ENCODE data around the gene SMG6. TPM values are rescaled to one million over a fixed set of nuclear protein-coding genes. Genes with fewer than 3 reads are reported as not detected.
"Not testable (repeated sequence)": the region's sequence is repeated elsewhere in the genome, so short reads cannot be mapped to it uniquely, and the experiment has no call there.

SMG6 gene
- total RNA-seq, 2 experiments from 2014 or later: 39.3 to 39.7 TPM

GRCh38 chr17:2259769-2260536, 43.6 kb downstream of the SMG6 start:
- ChIA-PET POLR2A (interaction anchor here (0.9 to 2.3 kb wide), 14 partner anchors 8 to 206 kb away, joined by 3 to 16 read pairs (median 5); partner anchors contain the start of genes HIC1, SMG6 and SRR), CTCF (interaction anchor here (1.3 to 3.7 kb wide), 4 partner anchors 15 to 205 kb away, joined by 4 to 24 read pairs (median 4); partner anchors contain the start of gene HIC1)
- Histone ChIP-seq H3K4me1 (ENCODE audit: insufficient read depth, low read length) (peaks cover 68% of the 10 kb centered on the region), H3K27ac (ENCODE audit: low read depth in 1 of 2, low read length in 2 of 2) (peak overlapping the region; percentile 63 to 76), H3K4me3 (ENCODE audit: low read length) (peak overlapping the region; percentile 12), H3K36me3 (ENCODE audit: insufficient read depth, low read length) (no peaks in the 10 kb centered on the region), H3K9me3 (ENCODE audit: control insufficient read depth in 1 of 2, insufficient read depth in 1 of 2, low read length in 2 of 2) (no peaks in the 10 kb centered on the region), H3K27me3 (ENCODE audit: control insufficient read depth in 1 of 2, insufficient read depth in 2 of 2, low read length in 2 of 2) (no peaks in the 10 kb centered on the region)
- no peak for TF ChIP-seq CTCF (IDR thresholded peaks at IDR 0.05)
- H3K27me3 Mint-ChIP-seq: no peaks in the 10 kb centered on the region
- H3K4me3 Mint-ChIP-seq: peak overlapping the region; percentile 85
- peaks cover 75% of the 10 kb centered on the region for H3K4me1 Mint-ChIP-seq (ENCODE audit: low read depth)
- H3K9me3 Mint-ChIP-seq: no peaks in the 10 kb centered on the region
- ATAC-seq (ENCODE audit: poor library complexity): peak; percentile 55
- DNase-seq: peak; percentile 17 to 84 (median 46)
- peak overlapping the region; percentile 98 for H3K27ac Mint-ChIP-seq
- H3K36me3 Mint-ChIP-seq (ENCODE audit: low read depth): peaks cover 42% of the 10 kb centered on the region
- intact Hi-C loops (cut with DNase I, micrococcal nuclease): loop anchor here in 1 of 2 experiments (5.0 kb wide), 2 partner anchors 208 to 543 kb away; no protein-coding TSS in a partner anchor

GRCh38 chr17:2258830-2259229, 44.8 kb downstream of the SMG6 start:
- peak in 2 of 14 experiments; percentile 24 to 36 for DNase-seq
- Mint-ChIP-seq H3K36me3 (ENCODE audit: low read depth) (peaks cover 47% of the 10 kb centered on the region), H3K27ac (peak overlapping the region; percentile 98), H3K4me3 (peak overlapping the region; percentile 85), H3K4me1 (ENCODE audit: low read depth) (peaks cover 75% of the 10 kb centered on the region)
- H3K27me3 ChIP-seq (ENCODE audit: control insufficient read depth in 1 of 2, insufficient read depth in 2 of 2, low read length in 2 of 2); intact Hi-C loops (cut with DNase I, micrococcal nuclease); H3K27me3 Mint-ChIP-seq; H3K9me3 ChIP-seq (ENCODE audit: control insufficient read depth in 1 of 2, insufficient read depth in 1 of 2, low read length in 2 of 2); H3K4me3 ChIP-seq (ENCODE audit: low read length); ATAC-seq (ENCODE audit: poor library complexity); H3K36me3 ChIP-seq (ENCODE audit: insufficient read depth, low read length); H3K9me3 Mint-ChIP-seq: not testable (repeated sequence)
- peaks cover 66% of the 10 kb centered on the region for H3K4me1 ChIP-seq (ENCODE audit: insufficient read depth, low read length)
- ChIA-PET POLR2A (interaction anchor here (0.8 to 2.1 kb wide), 6 partner anchors 9 to 44 kb away, joined by 3 to 12 read pairs (median 4); partner anchors contain the start of genes SMG6 and SRR), CTCF (interaction anchor here (0.7 to 3.7 kb wide), 6 partner anchors 13 to 610 kb away, joined by 3 to 24 read pairs (median 4); partner anchors contain the start of gene HIC1)
- peak overlapping the region; percentile 63 to 76 for H3K27ac ChIP-seq (ENCODE audit: low read depth in 1 of 2, low read length in 2 of 2)

GRCh38 chr17:2253768-2254406, 49.7 kb downstream of the SMG6 start:
- Histone ChIP-seq H3K27me3 (ENCODE audit: control insufficient read depth in 1 of 2, insufficient read depth in 2 of 2, low read length in 2 of 2) (no peaks in the 10 kb centered on the region), H3K4me3 (ENCODE audit: low read length) (no peak overlapping the region), H3K4me1 (ENCODE audit: insufficient read depth, low read length) (peaks cover 41% of the 10 kb centered on the region), H3K27ac (ENCODE audit: low read depth in 1 of 2, low read length in 2 of 2) (no peak overlapping the region), H3K9me3 (ENCODE audit: control insufficient read depth in 1 of 2, insufficient read depth in 1 of 2, low read length in 2 of 2) (no peaks in the 10 kb centered on the region), H3K36me3 (ENCODE audit: insufficient read depth, low read length) (peaks cover 19% of the 10 kb centered on the region)
- ChIA-PET POLR2A (interaction anchor here (1.3 to 7.9 kb wide), 4 partner anchors 9 to 38 kb away, joined by 3 to 77 read pairs (median 4); no protein-coding TSS in a partner anchor), CTCF (interaction anchor here (0.7 to 2.5 kb wide), 3 partner anchors 9 to 40 kb away, joined by 3 to 15 read pairs (median 3); no protein-coding TSS in a partner anchor)
- H3K9me3 Mint-ChIP-seq: peaks cover 5% of the 10 kb centered on the region
- peaks cover 66% of the 10 kb centered on the region for H3K4me1 Mint-ChIP-seq (ENCODE audit: low read depth)
- peaks cover 53% of the 10 kb centered on the region for H3K36me3 Mint-ChIP-seq (ENCODE audit: low read depth)
- intact Hi-C loops (cut with DNase I, micrococcal nuclease): loop anchor here in 1 of 2 experiments (1.0 kb wide), 1 partner anchor 12 kb away; no protein-coding TSS in a partner anchor
- peak in 2 of 14 experiments; percentile 27 to 58 for DNase-seq
- H3K27ac Mint-ChIP-seq: peak overlapping the region; percentile 85
- H3K27me3 Mint-ChIP-seq: no peaks in the 10 kb centered on the region
- H3K4me3 Mint-ChIP-seq: peak overlapping the region; percentile 68
- ATAC-seq (ENCODE audit: poor library complexity): peak; percentile 62
- no peak for TF ChIP-seq CTCF (IDR thresholded peaks at IDR 0.05)

All from CD4-positive, alpha-beta T cell (primary cell).